Brain pericyte (primary cell): ENCODE data around the gene GRIP1.

Experiments
- DNase-seq: peaks from one replicate; pipeline ENCODE4 v3.0.0-alpha.2; 2012; ENCODE audit warnings: low read depth, low spot score

Gene GRIP1

GRCh38 chr12:66653796-66654195 lies 25.1 kb downstream of the GRIP1 start:
- no peak for DNase-seq

- DNase-seq, result no peak
Observed at GRCh38 chr12:66648033-66648735, 30.7 kb downstream of the GRIP1 start.

GRCh38 chr12:66647034-66647691 lies 31.7 kb downstream of the GRIP1 start:
- peak; percentile 16 for DNase-seq

- DNase-seq, result no peak
Observed at GRCh38 chr12:66644151-66644550, 34.7 kb downstream of the GRIP1 start.

GRCh38 chr12:66640691-66641460 lies 38.0 kb downstream of the GRIP1 start:
- DNase-seq, result no peak

GRCh38 chr12:66638666-66639065 lies 40.2 kb downstream of the GRIP1 start:
- DNase-seq, result no peak

GRCh38 chr12:66637699-66638301 lies 41.1 kb downstream of the GRIP1 start:
- DNase-seq, result no peak

- DNase-seq, result no peak
Observed at GRCh38 chr12:66636771-66637170, 42.1 kb downstream of the GRIP1 start.

GRCh38 chr12:66633676-66634075 lies 45.2 kb downstream of the GRIP1 start:
- no peak for DNase-seq

GRCh38 chr12:66629138-66629870 lies 49.6 kb downstream of the GRIP1 start:
- no peak for DNase-seq

GRCh38 chr12:66627988-66628317 lies 50.9 kb downstream of the GRIP1 start:
- DNase-seq, result no peak

- no peak for DNase-seq
Observed at GRCh38 chr12:66627270-66627987, 51.4 kb downstream of the GRIP1 start.

- DNase-seq, result no peak
Observed at GRCh38 chr12:66624806-66625205, 54.1 kb downstream of the GRIP1 start.

GRCh38 chr12:66623455-66623854 lies 55.4 kb downstream of the GRIP1 start:
- DNase-seq, result no peak

GRCh38 chr12:66620688-66621087 lies 58.2 kb downstream of the GRIP1 start:
- DNase-seq, result no peak

- DNase-seq, result no peak
Observed at GRCh38 chr12:66620026-66620425, 58.9 kb downstream of the GRIP1 start.

- no peak for DNase-seq
Observed at GRCh38 chr12:66617991-66618390, 60.9 kb downstream of the GRIP1 start.

- DNase-seq, result no peak
Observed at GRCh38 chr12:66612090-66612775, 66.6 kb downstream of the GRIP1 start.

- no peak for DNase-seq
Observed at GRCh38 chr12:66607147-66607546, 71.7 kb downstream of the GRIP1 start.

GRCh38 chr12:66605293-66605692 lies 73.6 kb downstream of the GRIP1 start:
- no peak for DNase-seq
